ENCODE measurements around the gene KRT17. TPM values are rescaled to one million over a fixed set of nuclear protein-coding genes. Genes with fewer than 3 reads are reported as not detected.

The KRT17 gene
- total and polyA plus RNA-seq, 9 of the 15 experiments (the other 6 are each of a cell fraction or from before 2014, with no cell fraction given), result 0.23 to 0.25 TPM; not detected in 7

GRCh38 chr17:41610965-41611640 is 13.3 kb downstream of the KRT17 start:
- H3K4me2 ChIP-seq (ENCODE audit: insufficient read depth, low read length), result no peak overlapping the region
- H2AFZ ChIP-seq (ENCODE audit: low read depth, low read length), result no peak overlapping the region
- no peak overlapping the region for H3K27ac ChIP-seq (ENCODE audit: extremely low read depth, low read depth, low read length)
- POLR2A ChIA-PET, result interaction anchor here (0.8 kb wide), 2 partner anchors 9 to 32 kb away, joined by 3 to 4 read pairs; no protein-coding TSS in a partner anchor
- FAIRE-seq, result no peak
- ATAC-seq, result no peak
- no peaks in the 10 kb centered on the region for H3K9me1 ChIP-seq (ENCODE audit: control insufficient read depth, insufficient read depth, low read length)
- BruUV-seq (replicated peaks), result no TSS peak
- intact Hi-C loops (cut with micrococcal nuclease), result no loop called here
- no peak for DNase-seq (ENCODE audit: extremely low read depth in 1 of 4, low spot score in 3 of 4)
- H3K4me3 ChIP-seq, result no peak overlapping the region
- CTCF ChIA-PET (ENCODE audit: low intra/inter-chr PET ratio), result no interaction called here
- no peaks in the 10 kb centered on the region for H3K4me1 ChIP-seq (replicated peaks in 1 of 2; ENCODE audit: control insufficient read depth in 2 of 2, insufficient read depth in 2 of 2, low read length in 2 of 2)
- WGBS (ENCODE audit: insufficient coverage, low coverage, missing lambda C conversion rate), result 2% methylated on average over 23 of the region's 25 CpGs
- H3K9me3 ChIP-seq (replicated peaks; ENCODE audit: control insufficient read depth, insufficient read depth, low read depth, low read length), result peaks cover 3% of the 10 kb centered on the region; the same call in 1 of the 2 replicates
- TF ChIP-seq, protein P1, sequence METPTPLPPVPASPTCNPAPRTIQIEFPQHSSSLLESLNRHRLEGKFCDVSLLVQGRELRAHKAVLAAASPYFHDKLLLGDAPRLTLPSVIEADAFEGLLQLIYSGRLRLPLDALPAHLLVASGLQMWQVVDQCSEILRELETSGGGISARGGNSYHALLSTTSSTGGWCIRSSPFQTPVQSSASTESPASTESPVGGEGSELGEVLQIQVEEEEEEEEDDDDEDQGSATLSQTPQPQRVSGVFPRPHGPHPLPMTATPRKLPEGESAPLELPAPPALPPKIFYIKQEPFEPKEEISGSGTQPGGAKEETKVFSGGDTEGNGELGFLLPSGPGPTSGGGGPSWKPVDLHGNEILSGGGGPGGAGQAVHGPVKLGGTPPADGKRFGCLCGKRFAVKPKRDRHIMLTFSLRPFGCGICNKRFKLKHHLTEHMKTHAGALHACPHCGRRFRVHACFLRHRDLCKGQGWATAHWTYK (CRISPR knock-in tag; IDR thresholded peaks at IDR 0.05), result no peak
- TF ChIP-seq, protein P2, sequence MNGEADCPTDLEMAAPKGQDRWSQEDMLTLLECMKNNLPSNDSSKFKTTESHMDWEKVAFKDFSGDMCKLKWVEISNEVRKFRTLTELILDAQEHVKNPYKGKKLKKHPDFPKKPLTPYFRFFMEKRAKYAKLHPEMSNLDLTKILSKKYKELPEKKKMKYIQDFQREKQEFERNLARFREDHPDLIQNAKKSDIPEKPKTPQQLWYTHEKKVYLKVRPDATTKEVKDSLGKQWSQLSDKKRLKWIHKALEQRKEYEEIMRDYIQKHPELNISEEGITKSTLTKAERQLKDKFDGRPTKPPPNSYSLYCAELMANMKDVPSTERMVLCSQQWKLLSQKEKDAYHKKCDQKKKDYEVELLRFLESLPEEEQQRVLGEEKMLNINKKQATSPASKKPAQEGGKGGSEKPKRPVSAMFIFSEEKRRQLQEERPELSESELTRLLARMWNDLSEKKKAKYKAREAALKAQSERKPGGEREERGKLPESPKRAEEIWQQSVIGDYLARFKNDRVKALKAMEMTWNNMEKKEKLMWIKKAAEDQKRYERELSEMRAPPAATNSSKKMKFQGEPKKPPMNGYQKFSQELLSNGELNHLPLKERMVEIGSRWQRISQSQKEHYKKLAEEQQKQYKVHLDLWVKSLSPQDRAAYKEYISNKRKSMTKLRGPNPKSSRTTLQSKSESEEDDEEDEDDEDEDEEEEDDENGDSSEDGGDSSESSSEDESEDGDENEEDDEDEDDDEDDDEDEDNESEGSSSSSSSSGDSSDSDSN (IDR thresholded peaks at IDR 0.05; ENCODE audit: borderline replicate concordance in 1 of 2, low read depth in 2 of 2, low read length in 2 of 2), result no peak
- TF ChIP-seq ZNF197 (CRISPR knock-in tag; IDR thresholded peaks at IDR 0.05; ENCODE audit: low read depth), result no peak
- no peak for TF ChIP-seq SRSF1 (IDR thresholded peaks at IDR 0.05; ENCODE audit: low read depth, low read length)
- TF ChIP-seq ARID1B (IDR thresholded peaks at IDR 0.05), result no peak
- TF ChIP-seq, protein P3, sequence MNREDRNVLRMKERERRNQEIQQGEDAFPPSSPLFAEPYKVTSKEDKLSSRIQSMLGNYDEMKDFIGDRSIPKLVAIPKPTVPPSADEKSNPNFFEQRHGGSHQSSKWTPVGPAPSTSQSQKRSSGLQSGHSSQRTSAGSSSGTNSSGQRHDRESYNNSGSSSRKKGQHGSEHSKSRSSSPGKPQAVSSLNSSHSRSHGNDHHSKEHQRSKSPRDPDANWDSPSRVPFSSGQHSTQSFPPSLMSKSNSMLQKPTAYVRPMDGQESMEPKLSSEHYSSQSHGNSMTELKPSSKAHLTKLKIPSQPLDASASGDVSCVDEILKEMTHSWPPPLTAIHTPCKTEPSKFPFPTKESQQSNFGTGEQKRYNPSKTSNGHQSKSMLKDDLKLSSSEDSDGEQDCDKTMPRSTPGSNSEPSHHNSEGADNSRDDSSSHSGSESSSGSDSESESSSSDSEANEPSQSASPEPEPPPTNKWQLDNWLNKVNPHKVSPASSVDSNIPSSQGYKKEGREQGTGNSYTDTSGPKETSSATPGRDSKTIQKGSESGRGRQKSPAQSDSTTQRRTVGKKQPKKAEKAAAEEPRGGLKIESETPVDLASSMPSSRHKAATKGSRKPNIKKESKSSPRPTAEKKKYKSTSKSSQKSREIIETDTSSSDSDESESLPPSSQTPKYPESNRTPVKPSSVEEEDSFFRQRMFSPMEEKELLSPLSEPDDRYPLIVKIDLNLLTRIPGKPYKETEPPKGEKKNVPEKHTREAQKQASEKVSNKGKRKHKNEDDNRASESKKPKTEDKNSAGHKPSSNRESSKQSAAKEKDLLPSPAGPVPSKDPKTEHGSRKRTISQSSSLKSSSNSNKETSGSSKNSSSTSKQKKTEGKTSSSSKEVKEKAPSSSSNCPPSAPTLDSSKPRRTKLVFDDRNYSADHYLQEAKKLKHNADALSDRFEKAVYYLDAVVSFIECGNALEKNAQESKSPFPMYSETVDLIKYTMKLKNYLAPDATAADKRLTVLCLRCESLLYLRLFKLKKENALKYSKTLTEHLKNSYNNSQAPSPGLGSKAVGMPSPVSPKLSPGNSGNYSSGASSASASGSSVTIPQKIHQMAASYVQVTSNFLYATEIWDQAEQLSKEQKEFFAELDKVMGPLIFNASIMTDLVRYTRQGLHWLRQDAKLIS (CRISPR knock-in tag; IDR thresholded peaks at IDR 0.05), result no peak
- no peak for TF ChIP-seq ZNF551 (CRISPR knock-in tag; IDR thresholded peaks at IDR 0.05)
- no peak for TF ChIP-seq CCAR2 (IDR thresholded peaks at IDR 0.05; ENCODE audit: low read depth, low read length)
- no peaks in the 10 kb centered on the region for H3K79me2 ChIP-seq (ENCODE audit: control insufficient read depth, insufficient read depth, low read length)
- peaks cover 10 to 49% of the 10 kb centered on the region in 2 experiments for H3K27me3 ChIP-seq (ENCODE audit: control insufficient read depth in 2 of 2, insufficient read depth in 2 of 2, low read length in 2 of 2)
- H3K9ac ChIP-seq (ENCODE audit: insufficient read depth in 1 of 2, low read depth in 2 of 2, low read length in 2 of 2), result no peak overlapping the region
- H3K36me3 ChIP-seq (ENCODE audit: control insufficient read depth, insufficient read depth, low read length), result no peaks in the 10 kb centered on the region
- in situ Hi-C loops (cut with MboI), result no loop called here
- H4K20me1 ChIP-seq (replicated peaks; ENCODE audit: control insufficient read depth, insufficient read depth, low read length), result no peaks in the 10 kb centered on the region
